ENCODE measurements around the gene CCDC83. TPM values are rescaled to one million over a fixed set of nuclear protein-coding genes. Genes with fewer than 3 reads are reported as not detected.

Gene CCDC83
- total and polyA plus RNA-seq, 9 of the 15 experiments (the other 6 are each of a cell fraction or from before 2014, with no cell fraction given) = not detected

GRCh38 chr11:85937835-85938234 lies 82.7 kb downstream of the CCDC83 start (continued):
- no peak for TF ChIP-seq ZNF239 (CRISPR knock-in tag; IDR thresholded peaks at IDR 0.05)
- TF ChIP-seq ATF3 (IDR thresholded peaks at IDR 0.05) = peak; percentile 37; the same call in 1 of the 2 replicates
- no peak for TF ChIP-seq ATF3 (CRISPR knock-in tag; conservative IDR thresholded peaks at IDR 0.05)
- TF ChIP-seq HIVEP1 (CRISPR knock-in tag; IDR thresholded peaks at IDR 0.05) = no peak
- no peak for TF ChIP-seq ILF3 (IDR thresholded peaks at IDR 0.05; ENCODE audit: borderline replicate concordance)
- TF ChIP-seq THAP7 (CRISPR knock-in tag; IDR thresholded peaks at IDR 0.05) = no peak

GRCh38 chr11:85939099-85940015 lies 84.2 kb downstream of the CCDC83 start:
- Histone ChIP-seq H3K36me3 (ENCODE audit: control insufficient read depth, insufficient read depth, low read length) (no peaks in the 10 kb centered on the region), H3K9me3 (replicated peaks; ENCODE audit: control insufficient read depth, insufficient read depth, low read depth, low read length) (no peaks in the 10 kb centered on the region; the same call in none of the 2 replicates), H4K20me1 (replicated peaks; ENCODE audit: control insufficient read depth, insufficient read depth, low read length) (no peaks in the 10 kb centered on the region), H3K79me2 (ENCODE audit: control insufficient read depth, insufficient read depth, low read length) (no peaks in the 10 kb centered on the region), H3K27ac (ENCODE audit: extremely low read depth, low read depth, low read length) (no peak overlapping the region), H3K9me1 (ENCODE audit: control insufficient read depth, insufficient read depth, low read length) (no peaks in the 10 kb centered on the region), H3K9ac (ENCODE audit: insufficient read depth in 1 of 2, low read depth in 2 of 2, low read length in 2 of 2) (no peak overlapping the region), H3K4me1 (replicated peaks in 1 of 2; ENCODE audit: control insufficient read depth in 2 of 2, insufficient read depth in 2 of 2, low read length in 2 of 2) (peaks cover 0 to 6% of the 10 kb centered on the region in 2 experiments; a peak in 2 of 5 replicates), H3K4me3 (no peak overlapping the region), H3K4me2 (ENCODE audit: insufficient read depth, low read length) (no peak overlapping the region), H3K27me3 (ENCODE audit: control insufficient read depth in 2 of 2, insufficient read depth in 2 of 2, low read length in 2 of 2) (no peaks in the 10 kb centered on the region), H2AFZ (ENCODE audit: low read depth, low read length) (no peak overlapping the region)
- ATAC-seq (peak; percentile 23; the same call in 1 of the 3 replicates), DNase-seq (ENCODE audit: extremely low read depth in 1 of 4, low spot score in 3 of 4) (peak in 1 of 4 experiments; percentile 18), FAIRE-seq (no peak)
- ChIA-PET CTCF (ENCODE audit: low intra/inter-chr PET ratio) (interaction anchor here (0.6 kb wide), 1 partner anchor 353 kb away, joined by 3 read pairs; no protein-coding TSS in a partner anchor), POLR2A (interaction anchor here (0.9 to 1.4 kb wide), 2 partner anchors 12 to 15 kb away, joined by 3 read pairs; no protein-coding TSS in a partner anchor)
- 22% methylated on average over 4 of the region's 4 CpGs for WGBS (ENCODE audit: insufficient coverage, low coverage, missing lambda C conversion rate)
- in situ Hi-C loops (cut with MboI) (loop anchor here (5.0 kb wide), 1 partner anchor 353 kb away; no protein-coding TSS in a partner anchor), intact Hi-C loops (cut with micrococcal nuclease) (loop anchor here (2.0 to 5.0 kb wide), 2 partner anchors 85 to 478 kb away; partner anchors contain the start of gene CCDC83)
- BruUV-seq (replicated peaks) = no TSS peak
- TF ChIP-seq MED1 (CRISPR knock-in tag; IDR thresholded peaks at IDR 0.05; ENCODE audit: borderline replicate concordance) = no peak
- TF ChIP-seq ARID1B (IDR thresholded peaks at IDR 0.05) = 0 out of 2 replicates have a peak, but pooled peaks have one; percentile 22
- TF ChIP-seq FOSL1 (tag; conservative IDR thresholded peaks at IDR 0.05) = 0 out of 2 replicates have a peak, but pooled peaks have one; percentile 18
- TF ChIP-seq NFE2 (IDR thresholded peaks at IDR 0.05; ENCODE audit: low read depth) = 0 out of 2 replicates have a peak, but pooled peaks have one; percentile 1
- 0 out of 2 replicates have a peak, but pooled peaks have one; percentile 19 for TF ChIP-seq ZNF384 (IDR thresholded peaks at IDR 0.05; ENCODE audit: low read depth, low read length)
- 0 out of 2 replicates have a peak, but pooled peaks have one; percentile 21 for TF ChIP-seq EP400 (IDR thresholded peaks at IDR 0.05)
- TF ChIP-seq NFE2L1 (tag; IDR thresholded peaks at IDR 0.05; ENCODE audit: borderline replicate concordance, low read depth) = peak; percentile 57; the same call in 1 of the 2 replicates
- peak; percentile 75 for TF ChIP-seq HMBOX1 (IDR thresholded peaks at IDR 0.05)
- no peak for TF ChIP-seq ARID2 (IDR thresholded peaks at IDR 0.05)
- TF ChIP-seq MAFG (tag; conservative IDR thresholded peaks at IDR 0.05) = peak; percentile 74
- peak; percentile 34 for TF ChIP-seq MAFF (IDR thresholded peaks at IDR 0.05; ENCODE audit: low read length)
- TF ChIP-seq ZNF316 (IDR thresholded peaks at IDR 0.05) = peak; percentile 78
- peak; percentile 62 for TF ChIP-seq C11orf30 (IDR thresholded peaks at IDR 0.05; ENCODE audit: low read depth)

Measured in K562 (cell line).